Inferior parietal cortex (tissue), 1 donor: ENCODE data around the gene SMC1A.
"Not testable (repeated sequence)": the region's sequence is repeated elsewhere in the genome, so short reads cannot be mapped to it uniquely, and the experiment has no call there.

ENCODE experiments used
- DNase-seq: peaks from one replicate; pipeline ENCODE4 v3.0.0-alpha.2; 2016; ENCODE audit errors: extremely low spot score

SMC1A gene

GRCh38 chrX:53422861-53423306 is 430 bp upstream of the SMC1A start, which contains the start of gene RIBC1:
Gene RIBC1, plus strand, starts transcription at chrX:53422873. Its CDS starts 3,404 bp downstream, at chrX:53426277.
- DNase-seq: no peak

GRCh38 chrX:53421772-53422085 is 725 bp downstream of the SMC1A start:
- no peak for DNase-seq

- no peak for DNase-seq
Measured at GRCh38 chrX:53421125-53421524, 1.3 kb downstream of the SMC1A start.

GRCh38 chrX:53420351-53420750 is 2.1 kb downstream of the SMC1A start:
- DNase-seq: not testable (repeated sequence)

- no peak for DNase-seq
Measured at GRCh38 chrX:53412446-53412845, 10.0 kb downstream of the SMC1A start.

- no peak for DNase-seq
Measured at GRCh38 chrX:53403535-53403934, 18.9 kb downstream of the SMC1A start.

GRCh38 chrX:53398216-53398615 is 24.2 kb downstream of the SMC1A start:
- no peak for DNase-seq

- DNase-seq: no peak
Measured at GRCh38 chrX:53395605-53396298, 26.7 kb downstream of the SMC1A start.

GRCh38 chrX:53383376-53384076 is 38.9 kb downstream of the SMC1A start:
- DNase-seq: no peak

- no peak for DNase-seq
Measured at GRCh38 chrX:53379747-53380146, 42.7 kb downstream of the SMC1A start.

GRCh38 chrX:53379008-53379710 is 43.3 kb downstream of the SMC1A start:
- no peak for DNase-seq

GRCh38 chrX:53377464-53377863 is 45.0 kb downstream of the SMC1A start:
- DNase-seq: no peak

GRCh38 chrX:53376888-53377287 is 45.6 kb downstream of the SMC1A start:
- DNase-seq: no peak

- no peak for DNase-seq
Measured at GRCh38 chrX:53374923-53375322, 47.5 kb downstream of the SMC1A start.

GRCh38 chrX:53374222-53374820 is 48.1 kb downstream of the SMC1A start:
- peak; percentile 13 for DNase-seq

GRCh38 chrX:53373307-53373706 is 49.1 kb downstream of the SMC1A start:
- DNase-seq: no peak

- DNase-seq: not testable (repeated sequence)
Measured at GRCh38 chrX:53366454-53366853, 56.0 kb downstream of the SMC1A start.

- no peak for DNase-seq
Measured at GRCh38 chrX:53362449-53362848, 60.0 kb downstream of the SMC1A start.

- DNase-seq: peak; percentile 9
Measured at GRCh38 chrX:53357799-53358530, 64.5 kb downstream of the SMC1A start.

- no peak for DNase-seq
Measured at GRCh38 chrX:53356186-53356585, 66.3 kb downstream of the SMC1A start.

- no peak for DNase-seq
Measured at GRCh38 chrX:53354669-53355068, 67.8 kb downstream of the SMC1A start.

- DNase-seq: no peak
Measured at GRCh38 chrX:53347948-53348347, 74.5 kb downstream of the SMC1A start.
